ENCODE results near the gene HNRNPUL2. TPM values are rescaled to one million over a fixed set of nuclear protein-coding genes. Genes with fewer than 3 reads are reported as not detected.
A peak's percentile ranks its signal among the peaks of the same experiment; 100 is the strongest.

The HNRNPUL2 gene
- total and polyA plus RNA-seq, 9 of the 15 experiments (the other 6 are each of a cell fraction or from before 2014, with no cell fraction given) = 0.89 to 44.3 (median 15.2) TPM

DNA sequence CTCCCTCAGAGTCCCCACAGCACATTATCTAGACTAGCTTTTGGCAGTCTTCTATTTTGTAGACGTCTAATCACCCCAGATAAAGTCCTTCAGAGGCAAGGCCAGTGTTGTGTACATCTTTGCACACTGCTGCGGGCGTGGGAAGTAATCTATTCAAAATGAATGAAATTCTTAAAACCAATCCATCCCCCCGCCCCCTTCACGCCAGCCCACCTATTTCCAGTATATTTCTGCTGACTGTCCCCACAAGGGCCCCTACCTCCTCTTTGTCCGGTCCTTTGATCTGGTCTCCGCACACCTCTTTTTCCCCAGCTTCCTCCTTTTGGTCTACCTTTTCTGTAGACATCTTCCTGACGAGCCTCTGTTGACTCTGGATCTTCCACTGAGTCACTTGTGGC is 20.4 kb downstream of the HNRNPUL2 start:
- H4K20me1 ChIP-seq (replicated peaks; ENCODE audit: control insufficient read depth, insufficient read depth, low read length) = peaks cover 3% of the 10 kb centered on the region; the same call in 1 of the 2 replicates
- peak overlapping the region; percentile 72; the same call in 1 of the 2 replicates for H3K4me3 ChIP-seq
- no peaks in the 10 kb centered on the region for H3K9me3 ChIP-seq (replicated peaks; ENCODE audit: control insufficient read depth, insufficient read depth, low read depth, low read length)
- H3K27ac ChIP-seq (ENCODE audit: extremely low read depth, low read depth, low read length) = peak overlapping the region; percentile 57
- H3K36me3 ChIP-seq (ENCODE audit: control insufficient read depth, insufficient read depth, low read length) = peaks cover 67% of the 10 kb centered on the region
- in situ Hi-C loops (cut with MboI) (no loop called here), intact Hi-C loops (cut with micrococcal nuclease) (loop anchor here (2.0 to 5.0 kb wide), 2 partner anchors 20 to 310 kb away; partner anchors contain the start of gene HNRNPUL2)
- CTCF ChIA-PET (ENCODE audit: low intra/inter-chr PET ratio) = no interaction called here
- WGBS (ENCODE audit: insufficient coverage, low coverage, missing lambda C conversion rate) = 46% methylated on average over 8 of the region's 8 CpGs
- TF ChIP-seq RBM17 (IDR thresholded peaks at IDR 0.05; ENCODE audit: borderline replicate concordance, low read depth, low read length) (no peak), KDM5B (IDR thresholded peaks at IDR 0.05; ENCODE audit: insufficient replicate concordance, low read depth, low read length) (no peak), ZNF764 (CRISPR knock-in tag; IDR thresholded peaks at IDR 0.05; ENCODE audit: low read depth) (no peak), HMGN3 (IDR thresholded peaks at IDR 0.05; ENCODE audit: borderline replicate concordance, extremely low read depth, insufficient read length, low read depth, low read length) (peak; percentile 8), RUNX1 (IDR thresholded peaks at IDR 0.05; ENCODE audit: low read depth) (no peak), FOSL1 (tag; conservative IDR thresholded peaks at IDR 0.05) (no peak), XRCC5 (IDR thresholded peaks at IDR 0.05; ENCODE audit: low read depth, low read length) (0 out of 2 replicates have a peak, but pooled peaks have one; percentile 11), SMC3 (conservative IDR thresholded peaks at IDR 0.05; ENCODE audit: insufficient read depth, low read depth, low read length) (no peak), HIVEP1 (CRISPR knock-in tag; IDR thresholded peaks at IDR 0.05) (no peak)
- TF ChIP-seq, protein P1, sequence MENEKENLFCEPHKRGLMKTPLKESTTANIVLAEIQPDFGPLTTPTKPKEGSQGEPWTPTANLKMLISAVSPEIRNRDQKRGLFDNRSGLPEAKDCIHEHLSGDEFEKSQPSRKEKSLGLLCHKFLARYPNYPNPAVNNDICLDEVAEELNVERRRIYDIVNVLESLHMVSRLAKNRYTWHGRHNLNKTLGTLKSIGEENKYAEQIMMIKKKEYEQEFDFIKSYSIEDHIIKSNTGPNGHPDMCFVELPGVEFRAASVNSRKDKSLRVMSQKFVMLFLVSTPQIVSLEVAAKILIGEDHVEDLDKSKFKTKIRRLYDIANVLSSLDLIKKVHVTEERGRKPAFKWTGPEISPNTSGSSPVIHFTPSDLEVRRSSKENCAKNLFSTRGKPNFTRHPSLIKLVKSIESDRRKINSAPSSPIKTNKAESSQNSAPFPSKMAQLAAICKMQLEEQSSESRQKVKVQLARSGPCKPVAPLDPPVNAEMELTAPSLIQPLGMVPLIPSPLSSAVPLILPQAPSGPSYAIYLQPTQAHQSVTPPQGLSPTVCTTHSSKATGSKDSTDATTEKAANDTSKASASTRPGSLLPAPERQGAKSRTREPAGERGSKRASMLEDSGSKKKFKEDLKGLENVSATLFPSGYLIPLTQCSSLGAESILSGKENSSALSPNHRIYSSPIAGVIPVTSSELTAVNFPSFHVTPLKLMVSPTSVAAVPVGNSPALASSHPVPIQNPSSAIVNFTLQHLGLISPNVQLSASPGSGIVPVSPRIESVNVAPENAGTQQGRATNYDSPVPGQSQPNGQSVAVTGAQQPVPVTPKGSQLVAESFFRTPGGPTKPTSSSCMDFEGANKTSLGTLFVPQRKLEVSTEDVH (IDR thresholded peaks at IDR 0.05; ENCODE audit: low read depth, partially characterized antibody) = no peak
- TF ChIP-seq, protein P2, sequence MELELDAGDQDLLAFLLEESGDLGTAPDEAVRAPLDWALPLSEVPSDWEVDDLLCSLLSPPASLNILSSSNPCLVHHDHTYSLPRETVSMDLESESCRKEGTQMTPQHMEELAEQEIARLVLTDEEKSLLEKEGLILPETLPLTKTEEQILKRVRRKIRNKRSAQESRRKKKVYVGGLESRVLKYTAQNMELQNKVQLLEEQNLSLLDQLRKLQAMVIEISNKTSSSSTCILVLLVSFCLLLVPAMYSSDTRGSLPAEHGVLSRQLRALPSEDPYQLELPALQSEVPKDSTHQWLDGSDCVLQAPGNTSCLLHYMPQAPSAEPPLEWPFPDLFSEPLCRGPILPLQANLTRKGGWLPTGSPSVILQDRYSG (tag; conservative IDR thresholded peaks at IDR 0.05; ENCODE audit: low read depth) = no peak
- DNase-seq (ENCODE audit: extremely low read depth in 1 of 4, low spot score in 3 of 4) (no peak), FAIRE-seq (no peak), ATAC-seq (no peak)
- H3K9ac ChIP-seq (ENCODE audit: insufficient read depth in 1 of 2, low read depth in 2 of 2, low read length in 2 of 2) = peak overlapping the region; percentile 7 to 89; a peak in 2 of 4 replicates
- peaks cover 14% of the 10 kb centered on the region for H3K79me2 ChIP-seq (ENCODE audit: control insufficient read depth, insufficient read depth, low read length)
- peaks cover 2% of the 10 kb centered on the region for H3K9me1 ChIP-seq (ENCODE audit: control insufficient read depth, insufficient read depth, low read length)
- H3K4me2 ChIP-seq (ENCODE audit: insufficient read depth, low read length) = peak overlapping the region; percentile 78
- peaks cover 29 to 42% of the 10 kb centered on the region in 2 experiments for H3K4me1 ChIP-seq (replicated peaks in 1 of 2; ENCODE audit: control insufficient read depth in 2 of 2, insufficient read depth in 2 of 2, low read length in 2 of 2)
- no peaks in the 10 kb centered on the region for H3K27me3 ChIP-seq (ENCODE audit: control insufficient read depth in 2 of 2, insufficient read depth in 2 of 2, low read length in 2 of 2)
- POLR2A ChIA-PET = interaction anchor here (0.8 to 4.1 kb wide), 14 partner anchors 11 to 149 kb away, joined by 3 to 31 read pairs (median 6); partner anchors contain the start of genes C11orf98, CSKMT, HNRNPUL2 and TTC9C
- no TSS peak for BruUV-seq (replicated peaks)
- no peak overlapping the region for H2AFZ ChIP-seq (ENCODE audit: low read depth, low read length)
